ENCODE measurements around the gene INAFM1. TPM values are rescaled to one million over a fixed set of nuclear protein-coding genes. Genes with fewer than 3 reads are reported as not detected.

The INAFM1 gene
- total and polyA plus RNA-seq, 8 donors = 10.6 to 37.7 (median 15.6) TPM

- ATAC-seq = no peak
- TF ChIP-seq CTCF (IDR thresholded peaks at IDR 0.05) = no peak
- 77 to 84% methylated on average over 3 of the region's 3 CpGs for WGBS, 2 donors
- Histone ChIP-seq H3K4me3 (no peak overlapping the region), H3K9me3 (no peaks in the 10 kb centered on the region), H3K36me3 (no peaks in the 10 kb centered on the region), H3K4me1 (peaks cover 0 to 6% (median under 1%) of the 10 kb centered on the region in 3 donors), H3K27ac (no peak overlapping the region), H3K27me3 (no peaks in the 10 kb centered on the region)
- intact Hi-C loops (cut with DNase I) = no loop called here
- no peak for DNase-seq
- FAIRE-seq = no peak
These were observed 21.2 kb upstream of the INAFM1 start for GRCh38 chr19:47253467-47253881.

- intact Hi-C loops (cut with DNase I) = no loop called here
- 87 to 95% methylated on average over 5 of the region's 5 CpGs for WGBS, 2 donors
- Histone ChIP-seq H3K4me1 (peaks cover 0 to 11% (median 5%) of the 10 kb centered on the region in 3 donors), H3K27me3 (no peaks in the 10 kb centered on the region), H3K36me3 (peaks cover 0 to 4% (median 0%) of the 10 kb centered on the region in 3 donors), H3K9me3 (no peaks in the 10 kb centered on the region), H3K4me3 (no peak overlapping the region), H3K27ac (no peak overlapping the region)
- DNase-seq (peak in 1 of 6 donors; percentile 25), FAIRE-seq (no peak), ATAC-seq (no peak)
- no peak for TF ChIP-seq CTCF (IDR thresholded peaks at IDR 0.05)
These were observed 20.7 kb upstream of the INAFM1 start for GRCh38 chr19:47253970-47254369.

- intact Hi-C loops (cut with DNase I) = no loop called here
- FAIRE-seq (no peak), ATAC-seq (peak; percentile 51 to 71 (median 67)), DNase-seq (peak; percentile 97 to 99 (median 98))
- TF ChIP-seq CTCF (IDR thresholded peaks at IDR 0.05) = no peak
- Histone ChIP-seq H3K9me3 (no peaks in the 10 kb centered on the region), H3K27ac (peak within 1 kb of the TSS; percentile 84 to 94 (median 88)), H3K4me1 (peaks cover 0 to 19% (median 17%) of the 10 kb centered on the region in 3 donors), H3K4me3 (peak within 1 kb of the TSS; percentile 32 to 58 (median 51)), H3K27me3 (no peaks in the 10 kb centered on the region), H3K36me3 (peaks cover 0 to 11% (median 0%) of the 10 kb centered on the region in 3 donors)
- WGBS, 2 donors = 11 to 13% methylated on average over 44 to 60 of the region's 60 CpGs
These were observed 18.6 kb upstream of the INAFM1 start, which contains the start of gene CCDC9 for GRCh38 chr19:47255879-47256692. Gene CCDC9 (plus strand): TSS chr19:47256525. CDS start chr19:47258401, 1,876 bp downstream.

GRCh38 chr19:47256693-47257410 is 17.8 kb upstream of the INAFM1 start:
- H3K36me3 ChIP-seq = peaks cover 0 to 11% (median 0%) of the 10 kb centered on the region in 3 donors
- intact Hi-C loops (cut with DNase I) = no loop called here
- H3K4me1 ChIP-seq = peaks cover 0 to 19% (median 17%) of the 10 kb centered on the region in 3 donors
- no peaks in the 10 kb centered on the region for H3K27me3 ChIP-seq
- H3K4me3 ChIP-seq = peak overlapping the region; percentile 32 to 58 (median 51)
- H3K27ac ChIP-seq = peak overlapping the region; percentile 84 to 94 (median 88)
- H3K9me3 ChIP-seq = no peaks in the 10 kb centered on the region
- peak; percentile 73 to 83 (median 80) for ATAC-seq
- 1% methylated on average over 43 to 52 of the region's 52 CpGs for WGBS, 2 donors
- no peak for TF ChIP-seq CTCF (IDR thresholded peaks at IDR 0.05)
- DNase-seq = peak; percentile 100
- FAIRE-seq = peak; percentile 97

Measured in pancreas (tissue), 10 donors.